HG03342 (cell line): ENCODE results near the gene ATRIP.
"Not testable (repeated sequence)": the region's sequence is repeated elsewhere in the genome, so short reads cannot be mapped to it uniquely, and the experiment has no call there.

Source experiments
- ATAC-seq: cut with Tn5 transposase; IDR thresholded peaks from one replicate; pipeline ENCODE4 v1.9.1; 2021; ENCODE audit warnings: mild to moderate bottlenecking, moderate library complexity; ENCODE audit not compliant: unreplicated experiment

The ATRIP gene

GRCh38 chr3:48446425-48447193, at the start of gene ATRIP:
ATRIP (plus strand) TSS chr3:48446737; CDS start chr3:48446846, 109 bp downstream.
- peak; percentile 75 for ATAC-seq

DNA sequence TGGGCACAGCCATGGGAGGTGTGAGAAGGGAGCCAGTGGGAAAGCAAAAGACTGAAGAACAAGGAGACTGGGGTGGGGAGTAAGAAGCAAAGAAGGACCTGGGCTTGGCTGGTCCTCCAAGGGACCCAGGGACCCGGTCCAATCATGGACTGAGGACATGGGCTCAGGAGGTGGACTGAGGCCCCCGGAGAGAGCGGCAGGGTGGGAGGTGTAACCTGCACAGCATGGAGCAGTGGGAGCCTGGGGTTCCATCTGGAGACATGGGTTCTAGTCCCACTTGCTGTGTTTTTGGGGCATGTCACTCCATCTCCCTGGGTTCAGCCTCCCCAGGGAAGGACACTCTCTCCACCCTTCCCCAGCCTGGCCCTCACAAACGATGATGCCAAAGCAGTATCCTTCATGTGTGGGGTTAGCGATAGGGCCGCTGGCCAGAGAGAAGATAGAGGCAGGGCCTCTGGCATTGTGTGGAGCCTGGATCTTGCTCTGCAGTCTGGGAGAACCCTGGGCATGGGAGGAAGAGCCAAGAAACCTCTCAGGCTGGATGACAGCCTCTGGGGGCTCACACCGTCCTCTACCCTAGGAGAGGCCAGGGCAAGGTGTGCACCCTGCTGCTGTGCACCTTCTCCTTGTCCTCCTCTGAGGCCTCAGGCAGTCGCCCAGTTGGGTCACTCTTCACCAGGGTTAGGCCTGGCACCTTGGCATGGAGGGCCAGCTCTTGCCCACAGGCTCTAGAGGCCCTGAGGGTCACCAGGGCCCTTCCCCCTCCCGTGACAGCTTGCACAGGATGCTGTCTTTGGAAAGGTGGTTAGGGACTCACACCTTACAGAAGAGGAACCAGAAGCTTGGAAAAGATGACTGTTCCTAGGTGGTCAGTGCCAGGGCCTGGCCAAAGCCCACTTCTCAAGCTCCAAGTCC, 48.5 kb upstream of the ATRIP start:
- no peak for ATAC-seq

DNA sequence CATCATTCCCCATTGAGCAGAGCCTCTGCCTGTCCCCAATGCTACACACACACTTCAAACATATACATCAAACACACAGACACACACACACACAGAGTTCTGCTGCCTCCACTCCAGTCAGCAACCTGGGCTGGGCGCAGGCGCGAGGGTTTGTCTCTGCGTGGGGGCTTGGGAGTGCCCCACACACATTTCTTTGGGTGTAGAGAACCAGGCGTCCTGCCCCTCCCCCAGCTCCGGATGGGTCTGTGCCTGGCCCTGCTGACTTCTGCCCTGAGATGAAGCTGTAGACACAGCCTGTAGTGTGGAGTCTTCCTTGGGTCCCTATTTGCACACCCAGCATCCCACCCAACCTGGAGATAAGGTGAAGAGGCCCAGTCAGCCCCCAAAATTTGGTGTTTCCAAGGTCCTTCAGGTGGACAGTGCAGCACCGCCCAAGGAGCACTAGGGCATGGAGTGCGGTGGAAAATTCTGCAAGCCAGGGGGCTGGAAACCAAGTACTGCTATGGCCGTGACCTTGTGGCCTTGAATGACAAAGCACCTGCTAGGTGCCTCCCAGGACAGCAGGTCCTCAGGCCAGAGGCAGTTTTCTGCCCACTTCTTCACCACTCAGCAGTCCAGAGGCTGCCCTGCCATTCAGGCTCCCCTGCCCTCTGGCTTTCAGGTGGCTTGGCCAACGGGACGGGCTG, 47.7 kb upstream of the ATRIP start:
- no peak for ATAC-seq

GRCh38 chr3:48399387-48400172, 47.0 kb upstream of the ATRIP start:
- ATAC-seq: no peak

DNA sequence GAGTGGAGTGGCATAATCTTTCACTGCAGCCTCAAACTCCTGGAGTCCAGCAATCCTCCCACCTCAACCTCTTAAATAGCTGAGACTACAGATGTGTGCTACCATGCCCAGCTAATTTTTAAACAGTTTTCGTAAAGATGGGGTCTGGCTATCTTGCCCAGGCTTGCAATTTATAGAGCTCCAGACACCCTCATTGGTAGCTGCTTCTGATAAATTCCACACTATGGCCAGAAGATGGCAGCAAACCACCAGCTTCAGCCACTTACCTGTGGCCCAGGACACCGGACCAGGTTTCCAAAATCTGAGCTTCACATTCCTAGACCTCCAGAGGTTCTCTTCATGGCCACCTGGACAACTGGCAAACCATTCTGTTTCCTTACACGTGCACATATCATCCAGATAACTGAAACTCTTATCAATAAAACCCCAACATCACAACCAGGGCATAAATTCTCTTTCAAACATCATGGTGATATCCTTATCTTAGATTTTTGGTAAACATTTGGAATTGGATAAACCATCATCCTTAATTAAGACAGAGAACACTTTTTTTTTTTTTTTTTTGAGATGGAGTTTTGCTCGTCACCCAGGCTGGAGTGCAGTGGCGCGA, 45.6 kb upstream of the ATRIP start:
- ATAC-seq: no peak

- ATAC-seq: not testable (repeated sequence)
These were observed 45.1 kb upstream of the ATRIP start for GRCh38 chr3:48401434-48401901.

DNA sequence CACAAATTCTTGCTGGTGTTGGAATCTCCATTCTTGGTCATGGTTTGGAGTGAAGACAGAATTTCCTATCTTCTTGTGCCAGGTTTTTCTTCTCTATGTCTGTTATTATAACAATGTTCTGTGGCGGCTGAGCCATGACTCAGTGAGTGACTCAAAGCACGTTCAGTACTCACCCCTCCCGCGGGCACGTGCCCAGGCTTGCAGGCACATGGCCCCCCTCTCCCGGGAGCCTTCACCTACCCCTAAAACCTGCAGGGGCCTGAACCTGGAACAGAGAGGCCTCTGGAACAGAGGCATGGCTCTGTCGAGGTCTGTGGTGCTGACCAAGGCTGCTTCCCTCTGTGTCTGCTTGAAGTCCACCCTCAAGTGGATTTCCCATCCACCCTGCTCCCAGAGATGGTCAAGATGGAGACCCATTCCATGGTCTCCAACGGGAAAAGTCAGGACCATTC, 44.2 kb upstream of the ATRIP start:
- no peak for ATAC-seq

DNA sequence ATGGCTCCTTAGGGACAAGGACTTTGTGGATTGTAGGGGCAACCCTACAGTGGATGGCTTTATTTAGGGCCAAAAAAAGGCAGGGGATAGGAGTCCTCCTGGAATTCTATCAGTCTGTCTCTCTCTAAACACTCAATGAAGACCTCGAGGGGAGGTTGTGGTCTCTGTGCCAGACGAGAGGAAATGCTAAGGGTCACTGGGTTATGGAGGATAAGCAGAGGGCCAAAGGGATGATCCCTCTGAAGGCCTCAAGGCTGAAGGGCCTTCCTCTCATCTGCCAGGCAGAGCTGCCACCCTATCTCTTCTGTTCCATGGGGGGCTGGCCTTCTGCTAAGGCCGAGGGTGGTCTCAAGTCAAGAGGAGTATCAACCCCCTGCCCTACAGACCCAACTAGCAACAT, 43.6 kb upstream of the ATRIP start:
- ATAC-seq: no peak

GRCh38 chr3:48403533-48404439, 42.8 kb upstream of the ATRIP start:
- no peak for ATAC-seq

GRCh38 chr3:48404440-48405342, 41.8 kb upstream of the ATRIP start:
- no peak for ATAC-seq

DNA sequence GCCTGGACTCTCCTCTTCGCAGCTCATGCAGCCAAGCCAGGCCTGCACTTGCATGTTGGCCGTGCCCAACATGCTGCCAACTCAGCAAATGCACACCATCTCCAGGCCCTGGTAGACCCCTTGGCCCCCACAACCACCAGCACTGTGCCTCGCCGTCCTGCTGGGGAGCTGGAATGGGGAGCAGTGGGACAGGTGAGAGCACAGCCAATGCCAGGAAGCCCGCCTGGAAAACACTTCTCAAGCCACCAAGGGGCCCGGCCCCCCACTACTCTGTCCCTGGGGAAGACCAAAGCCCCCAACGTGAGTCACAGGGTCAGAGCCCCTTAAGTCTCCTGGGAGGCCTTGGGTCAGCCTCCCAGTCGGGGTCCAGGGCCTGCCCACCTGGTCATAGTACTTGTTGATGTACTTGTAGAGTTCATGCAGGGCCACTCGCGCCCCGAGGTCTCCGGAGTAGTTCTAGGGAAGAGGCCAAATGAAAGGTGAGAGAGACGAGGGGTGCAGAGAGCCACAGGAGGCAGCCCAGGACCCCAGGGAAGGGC, 41.1 kb upstream of the ATRIP start:
- ATAC-seq: no peak

DNA sequence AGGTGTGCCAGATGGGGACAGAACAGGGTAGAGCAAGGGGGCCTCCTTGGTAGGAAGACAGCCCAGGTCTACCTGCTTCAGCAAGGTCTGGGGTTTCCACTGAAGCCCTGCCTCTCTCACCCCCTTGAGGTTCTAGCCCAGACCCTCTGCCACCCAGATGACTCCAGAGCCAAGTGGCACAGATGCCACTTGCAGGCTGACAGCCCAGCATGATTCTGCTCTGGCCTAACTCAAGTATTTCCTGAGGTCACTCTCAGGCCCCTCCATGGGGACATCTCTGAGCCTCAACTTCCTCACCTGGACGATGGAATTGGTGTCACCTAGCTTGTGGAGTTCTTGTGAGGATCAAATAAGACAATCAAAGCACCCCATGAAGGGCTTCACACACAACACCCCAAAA, 40.6 kb upstream of the ATRIP start:
- no peak for ATAC-seq

GRCh38 chr3:48406443-48407431, 39.8 kb upstream of the ATRIP start:
- ATAC-seq: no peak

- ATAC-seq: no peak
These were observed 38.9 kb upstream of the ATRIP start for GRCh38 chr3:48407542-48408099.

GRCh38 chr3:48408823-48409281, 37.7 kb upstream of the ATRIP start:
- no peak for ATAC-seq
